Kidney (tissue), 14 donors: Measurements from ENCODE around the gene DSCAML1. TPM values are rescaled to one million over a fixed set of nuclear protein-coding genes. Genes with fewer than 3 reads are reported as not detected.

Experiments
- DNase-seq, 5 donors: peaks; one replicate each; pipeline ENCODE4 v3.0.0-alpha.2; 2013 to 2020
- FAIRE-seq: peaks from 2 replicates; lab custom pipeline; 2012; peaks lifted over from hg19 to GRCh38; lab: Jason Lieb, UNC
- H3K27ac ChIP-seq, 2 donors: one replicate each; pipeline ENCODE4 v1.7.0; 2013; ENCODE audit warnings: low read depth in 2 of 2, low read length in 2 of 2, inconsistent platforms in 1 of 2
- H3K27me3 ChIP-seq: one replicate; pipeline ENCODE4 v1.7.1; 2013; ENCODE audit warnings: low read length, inconsistent platforms; ENCODE audit not compliant: control insufficient read depth, insufficient read depth
- H3K36me3 ChIP-seq, 3 donors: one replicate each; pipeline versions ENCODE4 v1.7.0 to v1.7.1; 2013; ENCODE audit warnings: low read length in 3 of 3, control low read depth in 1 of 3, inconsistent platforms in 1 of 3; ENCODE audit not compliant: insufficient read depth in 3 of 3, control insufficient read depth in 2 of 3
- H3K4me1 ChIP-seq, 3 donors: one replicate each; pipeline versions ENCODE4 v1.7.0 to v1.7.1; 2013; ENCODE audit warnings: low read length in 3 of 3, inconsistent platforms in 1 of 3, low read depth in 1 of 3; ENCODE audit not compliant: control insufficient read depth in 2 of 3, insufficient read depth in 2 of 3
- H3K4me3 ChIP-seq, 3 donors: one replicate each; pipeline versions ENCODE4 v1.7.0 to v1.8.1; 2013; ENCODE audit warnings: low read length in 3 of 3, control low read depth in 1 of 3, inconsistent platforms in 1 of 3
- H3K9ac ChIP-seq, 3 donors: one replicate each; pipeline versions ENCODE4 v1.7.0 to v1.7.1; 2013; ENCODE audit warnings: low read length in 3 of 3, control low read depth in 1 of 3, inconsistent platforms in 1 of 3
- H3K9me3 ChIP-seq, 3 donors: one replicate each; pipeline versions ENCODE4 v1.7.0 to v1.7.1; 2013; ENCODE audit warnings: low read length in 3 of 3, control low read depth in 1 of 3, inconsistent platforms in 1 of 3; ENCODE audit not compliant: control insufficient read depth in 2 of 3, insufficient read depth in 1 of 3
- intact Hi-C: fragments of 100-400 bp; cut with DNase I; formaldehyde crosslinking; loops from one replicate; pipeline ENCODE4 v1.11.1; 2022
- polyA plus RNA-seq: library from polyadenylated mRNA; stranded (reverse); fragments of 350-450 nt; fragmentation: Illumina TruSeq; extraction: RNeasy Lipid Tissue Mini Kit (QIAGEN cat#74804); gene quantifications from one replicate; pipeline ENCODE4 v1.2.3, GENCODE V29; 2014; ENCODE audit warnings: low read depth, low replicate concordance; ENCODE audit not compliant: insufficient read depth
- total RNA-seq: library from RNA; stranded (reverse); fragmentation: NEBNext Ultra II Directional; extraction: Animal tissue kit (Norgen Biotek cat#: 25700); gene quantifications from one replicate; pipeline ENCODE4 v1.2.1, GENCODE V29; 2021
- TF ChIP-seq, protein P1 (sequence below): IDR thresholded peaks from 3 replicates; pipeline ENCODE4 v1.5.1; 2012; ENCODE audit warnings: mild to moderate bottlenecking, moderate library complexity, borderline replicate concordance; ENCODE audit not compliant: insufficient read depth; ENCODE audit errors: extremely low read depth
- donor health status: control.
- donor health status: control.
- donor health status: control.
- donor health status: control.
- donor health status: control.
- donor health status: DM: yes; HTN: yes; CAD: no.
- donor health status: Normal renal cell carcinoma (clear cell type).

The DSCAML1 gene
- total and polyA plus RNA-seq, 2 donors from 2014 or later, result 0.95 to 17.3 TPM

GRCh38 chr11:117584056-117584830, 212.8 kb downstream of the DSCAML1 start:
- TF ChIP-seq, protein P1, sequence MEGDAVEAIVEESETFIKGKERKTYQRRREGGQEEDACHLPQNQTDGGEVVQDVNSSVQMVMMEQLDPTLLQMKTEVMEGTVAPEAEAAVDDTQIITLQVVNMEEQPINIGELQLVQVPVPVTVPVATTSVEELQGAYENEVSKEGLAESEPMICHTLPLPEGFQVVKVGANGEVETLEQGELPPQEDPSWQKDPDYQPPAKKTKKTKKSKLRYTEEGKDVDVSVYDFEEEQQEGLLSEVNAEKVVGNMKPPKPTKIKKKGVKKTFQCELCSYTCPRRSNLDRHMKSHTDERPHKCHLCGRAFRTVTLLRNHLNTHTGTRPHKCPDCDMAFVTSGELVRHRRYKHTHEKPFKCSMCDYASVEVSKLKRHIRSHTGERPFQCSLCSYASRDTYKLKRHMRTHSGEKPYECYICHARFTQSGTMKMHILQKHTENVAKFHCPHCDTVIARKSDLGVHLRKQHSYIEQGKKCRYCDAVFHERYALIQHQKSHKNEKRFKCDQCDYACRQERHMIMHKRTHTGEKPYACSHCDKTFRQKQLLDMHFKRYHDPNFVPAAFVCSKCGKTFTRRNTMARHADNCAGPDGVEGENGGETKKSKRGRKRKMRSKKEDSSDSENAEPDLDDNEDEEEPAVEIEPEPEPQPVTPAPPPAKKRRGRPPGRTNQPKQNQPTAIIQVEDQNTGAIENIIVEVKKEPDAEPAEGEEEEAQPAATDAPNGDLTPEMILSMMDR, result no peak
- H3K36me3 ChIP-seq, result no peaks in the 10 kb centered on the region
- H3K4me3 ChIP-seq, result no peak overlapping the region
- H3K9ac ChIP-seq, result no peak overlapping the region
- FAIRE-seq (no peak), DNase-seq (peak in 1 of 5 donors; percentile 19)
- no peaks in the 10 kb centered on the region for H3K9me3 ChIP-seq
- no peaks in the 10 kb centered on the region for H3K4me1 ChIP-seq
- intact Hi-C loops, result no loop called here
- H3K27ac ChIP-seq, result no peak overlapping the region
- no peaks in the 10 kb centered on the region for H3K27me3 ChIP-seq

- H3K36me3 ChIP-seq, result no peaks in the 10 kb centered on the region
- no peaks in the 10 kb centered on the region for H3K27me3 ChIP-seq
- H3K27ac ChIP-seq, result no peak overlapping the region
- no peak overlapping the region for H3K4me3 ChIP-seq
- H3K9ac ChIP-seq, result no peak overlapping the region
- FAIRE-seq, result no peak
- no peaks in the 10 kb centered on the region for H3K9me3 ChIP-seq
- intact Hi-C loops, result no loop called here
- H3K4me1 ChIP-seq, result no peaks in the 10 kb centered on the region
- peak; percentile 86 to 92 (median 91) for DNase-seq
- TF ChIP-seq, protein P1, result no peak
Observed at GRCh38 chr11:117583063-117583801, 213.8 kb downstream of the DSCAML1 start.

GRCh38 chr11:117582433-117582832, 214.6 kb downstream of the DSCAML1 start:
- Histone ChIP-seq H3K36me3 (no peaks in the 10 kb centered on the region), H3K9ac (no peak overlapping the region), H3K4me3 (no peak overlapping the region), H3K9me3 (no peaks in the 10 kb centered on the region), H3K27ac (no peak overlapping the region), H3K27me3 (no peaks in the 10 kb centered on the region), H3K4me1 (no peaks in the 10 kb centered on the region)
- intact Hi-C loops, result no loop called here
- TF ChIP-seq, protein P1, result no peak
- DNase-seq (no peak), FAIRE-seq (no peak)
